GM18505 (cell line): Measurements from ENCODE around the gene TNFRSF8.
"Not testable (repeated sequence)": the region's sequence is repeated elsewhere in the genome, so short reads cannot be mapped to it uniquely, and the experiment has no call there.

ENCODE experiments used
- ATAC-seq: cut with Tn5 transposase; IDR thresholded peaks from one replicate; pipeline ENCODE4 v1.9.1; 2021; ENCODE audit not compliant: unreplicated experiment
- POLR2A ChIP-seq: IDR thresholded peaks from 4 replicates; pipeline ENCODE4 v1.6.1; 2011; ENCODE audit warnings: borderline replicate concordance; ENCODE audit not compliant: insufficient read depth, insufficient read length; ENCODE audit errors: extremely low read depth

TNFRSF8 gene

DNA sequence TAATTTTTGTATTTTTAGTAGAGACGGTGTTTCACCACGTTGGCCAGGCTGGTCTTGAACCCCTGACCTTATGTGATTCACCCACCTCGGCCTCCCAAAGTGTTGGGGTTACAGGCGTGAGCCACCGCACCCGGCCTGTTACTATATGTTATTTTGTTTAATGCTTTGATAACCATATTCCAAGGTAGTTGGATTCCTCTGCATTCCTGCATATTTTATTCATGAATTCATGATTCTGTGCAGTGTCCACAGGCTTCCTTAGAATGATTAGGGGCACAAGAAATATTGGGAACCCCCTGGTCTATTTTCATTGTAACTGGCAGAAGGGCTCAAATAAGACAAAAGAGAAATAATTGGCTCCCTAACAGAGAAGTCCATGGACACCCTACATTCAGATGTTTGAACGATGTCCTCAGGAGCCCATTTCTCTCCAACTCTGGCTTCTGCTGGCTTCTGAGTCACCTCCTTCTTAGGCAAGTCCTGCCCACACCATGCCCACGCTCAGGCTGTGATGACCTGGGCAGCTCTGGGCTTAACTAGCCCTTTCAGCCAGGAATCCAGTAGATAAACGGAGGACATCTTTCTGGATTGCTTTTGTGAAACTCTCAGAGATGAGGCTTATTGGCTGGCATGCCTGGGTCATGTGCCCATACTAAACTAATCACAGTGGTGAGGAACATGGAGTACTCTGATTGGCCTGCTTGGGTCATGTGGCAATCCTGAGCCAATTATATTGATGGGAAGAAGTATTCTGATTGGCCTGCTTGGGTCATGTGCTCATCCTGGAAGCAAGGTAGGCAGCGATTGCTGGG lies 32.6 kb downstream of the TNFRSF8 start:
- no peak for TF ChIP-seq POLR2A
- no peak for ATAC-seq

GRCh38 chr1:12096615-12097014 lies 33.5 kb downstream of the TNFRSF8 start:
- TF ChIP-seq POLR2A = no peak
- no peak for ATAC-seq

GRCh38 chr1:12097321-12097720 lies 34.2 kb downstream of the TNFRSF8 start:
- no peak for TF ChIP-seq POLR2A
- no peak for ATAC-seq

DNA sequence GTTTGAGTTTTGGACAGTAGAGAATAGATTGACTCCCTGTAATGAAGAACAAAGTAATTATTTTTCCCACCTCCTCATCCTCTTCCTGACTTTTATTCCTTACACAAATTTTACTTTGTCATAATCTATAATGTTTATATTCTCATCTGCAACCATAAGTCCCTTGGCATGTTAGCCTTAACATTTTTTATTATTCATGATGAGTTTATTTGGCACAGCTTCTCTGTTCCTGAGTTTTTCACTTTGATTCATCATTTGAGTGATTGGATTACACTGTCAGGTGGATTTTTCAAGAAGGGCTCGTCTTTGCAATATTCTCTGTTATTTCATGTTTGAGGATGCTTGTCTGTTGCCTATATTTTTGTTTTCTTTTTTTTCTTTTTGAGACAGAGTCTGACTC lies 35.7 kb downstream of the TNFRSF8 start:
- no peak for ATAC-seq
- no peak for TF ChIP-seq POLR2A

DNA sequence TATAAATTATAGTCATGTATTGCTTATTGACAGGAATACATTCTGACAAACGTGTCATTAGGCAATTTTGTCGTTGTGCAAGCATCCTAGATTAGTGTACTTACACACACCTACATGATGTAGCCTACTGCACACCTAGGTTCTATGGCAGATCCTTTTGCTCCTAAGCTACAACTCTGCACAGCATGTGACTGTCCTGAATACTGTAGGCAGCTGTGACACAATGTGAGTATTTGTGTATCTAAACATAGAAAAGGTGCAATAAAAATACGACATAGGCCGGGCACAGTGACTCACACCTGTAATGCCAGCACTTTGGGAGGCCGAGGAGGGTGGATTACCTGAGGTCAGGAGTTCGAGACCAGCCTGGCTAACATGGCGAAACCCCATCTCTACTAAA lies 36.5 kb downstream of the TNFRSF8 start:
- ATAC-seq = no peak
- TF ChIP-seq POLR2A = no peak

DNA sequence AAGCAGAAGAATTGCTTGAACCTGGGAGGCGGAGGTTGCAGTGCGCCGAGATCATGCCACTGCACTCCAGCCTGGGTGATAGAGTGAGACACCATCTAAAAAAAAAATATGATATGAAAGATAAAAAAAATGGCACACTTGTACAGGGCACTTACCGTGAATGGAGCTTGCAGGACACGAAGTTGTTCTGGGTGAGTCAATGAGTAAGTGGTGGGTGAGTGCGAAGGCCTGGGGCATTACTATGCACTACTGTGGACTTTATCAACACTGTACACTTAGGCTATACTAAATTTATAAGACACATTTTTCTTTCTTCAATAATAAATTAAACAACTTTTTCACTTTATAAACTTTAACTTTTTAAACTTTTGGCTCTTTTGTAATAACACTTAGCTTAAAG lies 37.0 kb downstream of the TNFRSF8 start:
- no peak for ATAC-seq
- no peak for TF ChIP-seq POLR2A

DNA sequence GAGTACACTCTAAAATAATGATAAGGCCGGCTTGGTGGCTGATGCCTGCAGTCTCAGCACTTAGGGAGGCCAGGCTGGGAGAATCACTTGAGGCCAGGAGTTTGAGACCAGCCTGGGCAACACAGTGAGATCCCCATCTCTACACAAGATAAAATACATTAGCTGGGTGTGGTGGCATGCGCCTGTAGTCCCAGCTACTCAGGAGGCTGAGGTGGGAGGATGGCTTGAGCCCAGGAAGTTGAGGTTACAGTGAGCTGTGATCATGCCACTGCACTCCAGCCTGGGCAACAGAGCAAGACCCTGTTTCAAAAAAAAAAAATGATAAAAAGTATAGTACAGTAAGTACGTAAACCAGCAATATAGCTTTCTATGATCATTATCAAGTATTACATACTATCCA lies 38.0 kb downstream of the TNFRSF8 start:
- ATAC-seq = not testable (repeated sequence)

DNA sequence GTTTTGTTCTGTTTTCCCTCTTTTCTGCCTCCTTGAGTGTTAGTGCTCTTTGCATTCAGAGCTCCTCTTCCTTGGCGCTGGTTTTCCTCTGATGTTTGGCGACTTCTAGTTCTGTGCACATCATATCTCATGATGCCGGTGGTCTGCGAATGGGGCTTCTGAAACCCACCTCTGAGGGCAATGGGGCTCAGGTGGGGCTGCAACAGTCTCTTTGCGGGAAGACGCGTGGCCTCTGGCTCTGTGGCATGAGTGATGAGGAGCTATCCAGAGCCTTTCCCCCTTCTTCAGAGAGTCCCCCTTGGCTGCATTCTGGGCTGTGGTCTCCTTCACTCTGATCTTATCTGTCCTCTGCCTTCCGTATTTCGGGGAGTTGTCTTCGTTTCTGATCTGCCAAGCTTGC lies 39.0 kb downstream of the TNFRSF8 start:
- TF ChIP-seq POLR2A = no peak
- ATAC-seq = no peak

DNA sequence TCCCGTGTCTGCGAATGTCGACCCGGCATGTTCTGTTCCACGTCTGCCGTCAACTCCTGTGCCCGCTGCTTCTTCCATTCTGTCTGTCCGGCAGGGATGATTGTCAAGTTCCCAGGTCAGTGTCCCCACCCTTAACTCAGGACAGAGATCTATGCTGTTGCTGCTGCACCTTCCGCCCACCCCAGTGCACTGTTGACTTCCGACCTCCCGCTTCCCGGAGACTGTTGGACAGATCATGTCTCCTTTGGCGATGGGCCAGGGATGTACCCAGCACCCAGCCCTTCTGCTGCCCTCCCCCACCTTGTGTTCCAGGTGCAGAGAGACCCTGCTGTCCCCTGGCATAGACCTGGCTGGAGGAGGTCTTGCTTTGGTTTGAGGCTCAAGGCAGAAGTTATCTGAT lies 41.3 kb downstream of the TNFRSF8 start:
- no peak for TF ChIP-seq POLR2A
- ATAC-seq = no peak

DNA sequence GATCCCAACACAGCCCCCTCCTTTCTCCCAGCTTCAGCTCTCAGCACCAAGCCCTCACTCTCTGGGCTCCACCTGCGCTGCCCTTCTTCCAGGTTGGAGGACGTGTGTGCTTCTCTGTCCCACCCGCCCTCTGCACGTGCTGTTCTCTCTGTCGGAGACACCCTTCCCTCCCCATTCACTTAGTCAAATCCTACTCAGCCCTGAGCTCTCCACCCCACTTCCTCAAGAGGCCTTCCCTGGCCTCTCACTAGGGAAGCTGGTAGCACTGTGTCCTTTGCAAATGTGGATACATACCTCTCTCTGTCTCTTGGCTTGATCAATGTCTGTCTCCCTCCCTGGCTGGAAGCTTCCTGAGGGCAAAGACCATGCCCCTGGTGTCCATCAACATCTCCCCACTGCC lies 43.0 kb downstream of the TNFRSF8 start:
- TF ChIP-seq POLR2A = no peak
- ATAC-seq = no peak

GRCh38 chr1:12106861-12107260 lies 43.8 kb downstream of the TNFRSF8 start:
- ATAC-seq = not testable (repeated sequence)

- TF ChIP-seq POLR2A = no peak
- ATAC-seq = no peak
Observed at GRCh38 chr1:12107718-12108117, 44.6 kb downstream of the TNFRSF8 start.

GRCh38 chr1:12109901-12110300 lies 46.8 kb downstream of the TNFRSF8 start:
- ATAC-seq = no peak

GRCh38 chr1:12111741-12112140 lies 48.6 kb downstream of the TNFRSF8 start:
- TF ChIP-seq POLR2A = no peak
- ATAC-seq = no peak

More at GRCh38 chr1:12109901-12110300, 46.8 kb downstream of the TNFRSF8 start:
- TF ChIP-seq POLR2A = no peak

GRCh38 chr1:12112711-12113161 lies 49.6 kb downstream of the TNFRSF8 start:
- ATAC-seq = no peak

More at GRCh38 chr1:12112711-12113161, 49.6 kb downstream of the TNFRSF8 start:
- TF ChIP-seq POLR2A = no peak
